HCT116 (cell line): ENCODE results near the gene CHCHD4. TPM values are rescaled to one million over a fixed set of nuclear protein-coding genes. Genes with fewer than 3 reads are reported as not detected.
"Not testable (repeated sequence)": the region's sequence is repeated elsewhere in the genome, so short reads cannot be mapped to it uniquely, and the experiment has no call there.

ENCODE experiments used
- ATAC-seq: fragments of 200-7000 bp; cut with Tn5 transposase; 2 replicates; pipeline ENCODE4 v1.9.1; 2020; ENCODE audit warnings: mild to moderate bottlenecking, moderate library complexity
- BruUV-seq: library from RNA; stranded (reverse); fragments of 400-500 nt; replicated peaks from 2 replicates; lab custom pipeline; 2021; lab: Mats Ljungman, UMichigan
- CTCF ChIA-PET: fragments of 300-600 bp; sonication (Branson Sonifier 250); formaldehyde crosslinking; loops from one replicate; lab custom pipeline; 2021; ENCODE audit warnings: antibody characterized with exemption; lab: Charles Lee
- POLR2A ChIA-PET: fragments of 300-600, 350-600 bp; sonication (Branson Sonifier 250); formaldehyde crosslinking; loops from one replicate; lab custom pipeline; 2021; ENCODE audit warnings: antibody characterized with exemption; lab: Charles Lee
- RAD21 ChIA-PET, 2 experiments: fragments of 300-600 bp; sonication (Branson Sonifier 250); formaldehyde crosslinking; loops; one replicate each; lab custom pipeline; 2023; ENCODE audit warnings: low total read pairs in 2 of 2; ENCODE audit not compliant: uncharacterized antibody in 2 of 2, unreplicated experiment in 2 of 2, low non-redundant PET in 1 of 2; lab: Charles Lee
- DNase-seq: peaks from one replicate; pipeline ENCODE4 v3.0.0-alpha.2; 2010; ENCODE audit warnings: low read depth, low spot score
- H2AFZ ChIP-seq: fragments of 200-600 bp; shearing (Covaris generic), sonication (generic); 2 replicates; pipeline ENCODE4 v1.6.1; 2017; ENCODE audit warnings: low read depth, mixed run types, mixed read lengths, antibody characterized with exemption, low read length; ENCODE audit not compliant: poor library complexity, severe bottlenecking
- H3K27ac ChIP-seq: 2 replicates; pipeline ENCODE4 v1.5.1; 2012; ENCODE audit warnings: low read depth, low read length
- H3K27me3 ChIP-seq: fragments of 200-600 bp; sonication (generic); 2 replicates; pipeline ENCODE4 v1.6.1; 2016; ENCODE audit warnings: mixed run types, low read length, mixed read lengths; ENCODE audit not compliant: insufficient read depth
- H3K36me3 ChIP-seq, 2 experiments: fragments of 200-500 bp in 1 of 2; fragments of 200-600 bp in 1 of 2; sonication (Bioruptor generic) in 1 of 2; sonication (generic) in 1 of 2; 2 replicates each; pipeline versions ENCODE4 v1.5.1 to v1.6.1; 2014 to 2016; ENCODE audit warnings: low read length in 2 of 2, inconsistent platforms in 1 of 2, mixed read lengths in 1 of 2, mixed run types in 1 of 2; ENCODE audit not compliant: insufficient read depth in 2 of 2, control insufficient read depth in 1 of 2
- H3K4me1 ChIP-seq, 2 experiments: fragments of 200-600 bp in 1 of 2; sonication (generic) in 1 of 2; 2 replicates each; pipeline versions ENCODE4 v1.5.1 to v1.6.1; 2012 to 2017; ENCODE audit warnings: low read length in 2 of 2, inconsistent platforms in 1 of 2, mild to moderate bottlenecking in 1 of 2, mixed read lengths in 1 of 2, mixed run types in 1 of 2, moderate library complexity in 1 of 2; ENCODE audit not compliant: insufficient read depth in 2 of 2, control insufficient read depth in 1 of 2
- H3K4me2 ChIP-seq: fragments of 200-600 bp; sonication (generic); 2 replicates; pipeline ENCODE4 v1.6.1; 2017; ENCODE audit warnings: mixed run types, low read length, mixed read lengths
- H3K4me3 ChIP-seq, 2 experiments: fragments of 200-600 bp in 1 of 2; sonication (generic) in 1 of 2; replicated peaks in 1 of 2; 2 replicates each; pipeline ENCODE4 v1.5.1; 2011 to 2016; ENCODE audit warnings: low read length in 2 of 2, control low read depth in 1 of 2, low read depth in 1 of 2, mild to moderate bottlenecking in 1 of 2, mixed read lengths in 1 of 2, mixed run types in 1 of 2
- H3K79me2 ChIP-seq: fragments of 200-600 bp; sonication (generic); 2 replicates; pipeline ENCODE4 v1.6.1; 2017; ENCODE audit warnings: mild to moderate bottlenecking, mixed run types, low read length, moderate library complexity, mixed read lengths; ENCODE audit not compliant: insufficient read depth
- H3K9ac ChIP-seq: fragments of 200-600 bp; sonication (generic); 2 replicates; pipeline ENCODE4 v1.6.1; 2016; ENCODE audit warnings: low read length, mixed read lengths
- H3K9me2 ChIP-seq: fragments of 200-600 bp; sonication (generic), shearing (Covaris generic); 2 replicates; pipeline ENCODE4 v1.6.1; 2017; ENCODE audit warnings: mixed run types, mild to moderate bottlenecking, moderate library complexity; ENCODE audit not compliant: insufficient read depth
- H3K9me3 ChIP-seq, 2 experiments: fragments of 200-500 bp in 1 of 2; fragments of 200-600 bp in 1 of 2; sonication (Bioruptor generic) in 1 of 2; sonication (generic) in 1 of 2; 2 replicates each; pipeline ENCODE4 v1.6.1; 2014 to 2017; ENCODE audit warnings: low read length in 2 of 2, mixed read lengths in 2 of 2, inconsistent platforms in 1 of 2, low read depth in 1 of 2, mild to moderate bottlenecking in 1 of 2, mixed run types in 1 of 2, moderate library complexity in 1 of 2; ENCODE audit not compliant: control insufficient read depth in 1 of 2, insufficient read depth in 1 of 2
- H4K20me1 ChIP-seq: fragments of 200-600 bp; sonication (generic), shearing (Covaris generic); 2 replicates; pipeline ENCODE4 v1.6.1; 2017; ENCODE audit warnings: mixed run types, mild to moderate bottlenecking, moderate library complexity; ENCODE audit not compliant: insufficient read depth
- CBX3 ChIP-seq: IDR thresholded peaks from 2 replicates; pipeline ENCODE4 v1.6.1; 2012; ENCODE audit warnings: low read depth
- ELF1 ChIP-seq: IDR thresholded peaks from 2 replicates; pipeline ENCODE4 v1.6.1; 2012; ENCODE audit warnings: low read depth, borderline replicate concordance
- EZH2 ChIP-seq: fragments of 200-600 bp; sonication (generic); IDR thresholded peaks from 2 replicates; pipeline ENCODE4 v1.6.1; 2017; ENCODE audit warnings: antibody characterized with exemption, mixed run types
- EZH2phosphoT487 ChIP-seq: fragments of 200-600 bp; IDR thresholded peaks from 2 replicates; pipeline ENCODE4 v1.6.1; 2018; ENCODE audit warnings: antibody characterized with exemption, borderline replicate concordance
- JUND ChIP-seq: IDR thresholded peaks from 2 replicates; pipeline ENCODE4 v1.6.1; 2012
- POLR2A ChIP-seq: IDR thresholded peaks from 2 replicates; pipeline ENCODE4 v1.7.0; 2011; ENCODE audit warnings: borderline replicate concordance; ENCODE audit not compliant: insufficient read depth, insufficient read length; ENCODE audit errors: extremely low read depth
- REST ChIP-seq: IDR thresholded peaks from 2 replicates; pipeline ENCODE4 v1.6.1; 2012; ENCODE audit warnings: low read depth
- TCF7L2 ChIP-seq: IDR thresholded peaks from 2 replicates; pipeline ENCODE4 v1.7.0; 2011; ENCODE audit warnings: borderline replicate concordance, inconsistent platforms; ENCODE audit not compliant: insufficient read depth, insufficient read length; ENCODE audit errors: extremely low read depth
- ZNF274 ChIP-seq: fragments of 200-500 bp; sonication (Bioruptor generic); IDR thresholded peaks from 2 replicates; pipeline ENCODE4 v1.6.1; 2014; ENCODE audit warnings: mild to moderate bottlenecking, low read depth, low read length, inconsistent platforms
- intact Hi-C: fragments of 100-400 bp; cut with micrococcal nuclease; formaldehyde crosslinking; loops from 2 replicates; pipeline ENCODE4 v1.10.0; 2022
- total RNA-seq: library from RNA; stranded (reverse); gene quantifications from one replicate; pipeline ENCODE4 v1.2.1, GENCODE V29; 2021; ENCODE audit not compliant: unreplicated experiment

CHCHD4 gene
- total RNA-seq, 1 experiment from 2014 or later, result 24.6 TPM

GRCh38 chr3:14110699-14111098 lies 14.0 kb downstream of the CHCHD4 start (continued):
- TF ChIP-seq EZH2, result no peak
- no peak for TF ChIP-seq CBX3
- TF ChIP-seq POLR2A, result no peak
- no peak for TF ChIP-seq ZNF274
- no peak for TF ChIP-seq TCF7L2
- no peak for TF ChIP-seq JUND
- TF ChIP-seq EZH2phosphoT487, result no peak
- TF ChIP-seq ELF1, result no peak
- TF ChIP-seq REST, result no peak

- H3K9ac ChIP-seq, H3K4me2 ChIP-seq, ATAC-seq, intact Hi-C loops, H4K20me1 ChIP-seq, H2AFZ ChIP-seq, CTCF ChIA-PET, H3K9me3 ChIP-seq, H3K79me2 ChIP-seq, H3K27ac ChIP-seq, BruUV-seq, H3K27me3 ChIP-seq, DNase-seq, H3K4me1 ChIP-seq, H3K4me3 ChIP-seq, POLR2A ChIA-PET, RAD21 ChIA-PET, H3K9me2 ChIP-seq: not testable (repeated sequence)
- peaks cover 14 to 15% of the 10 kb centered on the region in 2 experiments; a peak in 3 of 4 replicates for H3K36me3 ChIP-seq
These were observed 14.8 kb downstream of the CHCHD4 start for GRCh38 chr3:14109821-14110220.
